GM23248 (cell line): ENCODE data around the gene PTER.

Source experiments
- EZH2 ChIP-seq: fragments of 200-600 bp; sonication (generic); IDR thresholded peaks from 2 replicates; pipeline ENCODE4 v1.6.1; 2018; ENCODE audit warnings: antibody characterized with exemption, mild to moderate bottlenecking; ENCODE audit not compliant: insufficient read depth, poor library complexity, severe bottlenecking
- EZH2phosphoT487 ChIP-seq: fragments of 200-600 bp; sonication (generic); IDR thresholded peaks from 2 replicates; pipeline ENCODE4 v1.6.1; 2018; ENCODE audit warnings: antibody characterized with exemption, moderate library complexity, mild to moderate bottlenecking, low read depth; ENCODE audit not compliant: insufficient read depth

DNA sequence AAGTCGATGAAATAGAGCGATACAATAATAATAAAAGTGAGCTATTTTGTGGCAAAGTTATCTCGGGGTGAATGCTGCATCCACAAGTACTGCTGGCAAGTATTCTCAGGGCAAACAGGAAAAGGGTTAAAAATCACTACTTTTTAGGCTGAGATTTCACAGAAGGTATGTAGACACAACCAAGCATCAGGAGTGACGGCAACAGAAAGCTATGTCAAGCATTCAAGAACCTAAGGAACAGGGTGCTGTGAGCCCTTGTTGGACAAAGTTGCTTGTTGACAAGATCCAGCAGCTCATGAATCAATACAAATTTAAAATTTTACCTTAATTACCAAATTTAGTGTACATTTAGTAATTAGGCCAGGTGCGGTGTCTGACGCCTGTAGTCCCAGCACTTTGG is 126.1 kb downstream of the PTER start:
- TF ChIP-seq EZH2phosphoT487 (no peak), EZH2 (no peak)
